CD14-positive monocyte (primary cell): ENCODE data around the gene SLC35F3. TPM values are rescaled to one million over a fixed set of nuclear protein-coding genes. Genes with fewer than 3 reads are reported as not detected.

Source experiments
- DNase-seq, 3 donors: peaks; one replicate each; pipeline ENCODE4 v3.0.0-alpha.2; 2011 to 2022
- H2AFZ ChIP-seq: 2 replicates; pipeline ENCODE4 v1.6.0; 2012; ENCODE audit warnings: mild to moderate bottlenecking, low read depth, low read length, inconsistent platforms; ENCODE audit not compliant: insufficient read depth, poor library complexity, severe bottlenecking
- H3K27ac ChIP-seq, 2 donors: 1 replicate in 1 of 2; 2 replicates in 1 of 2; pipeline ENCODE4 v1.5.1; 2012 to 2013; ENCODE audit warnings: low read length in 2 of 2, control low read depth in 1 of 2, inconsistent platforms in 1 of 2, low read depth in 1 of 2, mild to moderate bottlenecking in 1 of 2
- H3K27me3 ChIP-seq, 2 donors: one replicate each; pipeline versions ENCODE4 v1.6.0 to v1.6.1; 2011 to 2013; ENCODE audit warnings: low read length in 2 of 2; ENCODE audit not compliant: control insufficient read depth in 2 of 2, insufficient read depth in 2 of 2
- H3K36me3 ChIP-seq, 2 donors: replicated peaks in 1 of 2; 1 replicate in 1 of 2; 2 replicates in 1 of 2; pipeline versions ENCODE4 v1.5.1 to v1.6.1; 2012 to 2013; ENCODE audit warnings: low read length in 2 of 2, control low read depth in 1 of 2, inconsistent platforms in 1 of 2, mild to moderate bottlenecking in 1 of 2; ENCODE audit not compliant: insufficient read depth in 2 of 2, control insufficient read depth in 1 of 2
- H3K4me1 ChIP-seq, 2 donors: 1 replicate in 1 of 2; 2 replicates in 1 of 2; pipeline versions ENCODE4 v1.5.1 to v1.6.1; 2012 to 2013; ENCODE audit warnings: low read length in 2 of 2, control low read depth in 1 of 2, inconsistent platforms in 1 of 2, mild to moderate bottlenecking in 1 of 2, moderate library complexity in 1 of 2; ENCODE audit not compliant: insufficient read depth in 2 of 2, control insufficient read depth in 1 of 2
- H3K4me2 ChIP-seq: replicated peaks from 2 replicates; pipeline ENCODE3; 2012; ENCODE audit warnings: low read length, moderate library complexity, mild to moderate bottlenecking; ENCODE audit not compliant: poor library complexity, severe bottlenecking; ENCODE audit errors: extremely low read depth
- H3K4me3 ChIP-seq, 3 experiments: fragments of 200-600 bp in 1 of 3; sonication (generic) in 1 of 3; replicated peaks in 1 of 3; 1 replicate in 2 of 3; 2 replicates in 1 of 3; pipeline ENCODE4 v1.5.1; 2011 to 2013; ENCODE audit warnings: low read length in 3 of 3, mild to moderate bottlenecking in 3 of 3, control low read depth in 2 of 3, low read depth in 2 of 3, inconsistent platforms in 1 of 3, moderate library complexity in 1 of 3
- H3K79me2 ChIP-seq: 2 replicates; pipeline ENCODE4 v1.6.0; 2012; ENCODE audit warnings: mild to moderate bottlenecking, control low read depth, inconsistent platforms, low read length, moderate library complexity; ENCODE audit not compliant: insufficient read depth
- H3K9ac ChIP-seq: 2 replicates; pipeline ENCODE4 v1.6.0; 2017; ENCODE audit warnings: low read length, mild to moderate bottlenecking; ENCODE audit not compliant: insufficient read depth, poor library complexity, severe bottlenecking
- H3K9me3 ChIP-seq, 2 donors: replicated peaks in 1 of 2; 1 replicate in 1 of 2; 2 replicates in 1 of 2; pipeline versions ENCODE4 v1.5.1 to v1.6.1; 2012 to 2013; ENCODE audit warnings: low read length in 2 of 2, control low read depth in 1 of 2; ENCODE audit not compliant: control insufficient read depth in 1 of 2, insufficient read depth in 1 of 2
- H4K20me1 ChIP-seq: 2 replicates; pipeline ENCODE4 v1.6.0; 2012; ENCODE audit warnings: mild to moderate bottlenecking, low read length, control low read depth, moderate library complexity; ENCODE audit not compliant: insufficient read depth
- H3K27ac Mint-ChIP-seq, 7 donors: one replicate each; pipeline ENCODE4 v1.8.0; 2020; ENCODE audit warnings: mild to moderate bottlenecking in 7 of 7, mixed read lengths in 7 of 7, moderate library complexity in 6 of 7, inconsistent platforms in 2 of 7
- H3K27me3 Mint-ChIP-seq, 3 donors: one replicate each; pipeline ENCODE4 v1.8.0; 2021 to 2022; ENCODE audit warnings: low read depth in 3 of 3, mild to moderate bottlenecking in 3 of 3, mixed read lengths in 3 of 3, moderate library complexity in 3 of 3, inconsistent platforms in 1 of 3
- H3K36me3 Mint-ChIP-seq, 2 donors: one replicate each; pipeline ENCODE4 v1.8.0; 2020; ENCODE audit warnings: mixed read lengths in 2 of 2, inconsistent platforms in 1 of 2, mild to moderate bottlenecking in 1 of 2
- H3K4me1 Mint-ChIP-seq: one replicate; pipeline ENCODE4 v1.8.0; 2020; ENCODE audit warnings: mild to moderate bottlenecking, mixed read lengths
- H3K4me3 Mint-ChIP-seq, 2 donors: one replicate each; pipeline ENCODE4 v1.8.0; 2020; ENCODE audit warnings: mild to moderate bottlenecking in 2 of 2, mixed read lengths in 2 of 2, moderate library complexity in 1 of 2
- H3K9me3 Mint-ChIP-seq, 7 donors: one replicate each; pipeline ENCODE4 v1.8.0; 2020 to 2022; ENCODE audit warnings: mixed read lengths in 7 of 7, mild to moderate bottlenecking in 6 of 7, moderate library complexity in 6 of 7, inconsistent platforms in 2 of 7
- WGBS: methylation state at CpG from one replicate; pipeline ENCODE4 v1.1.5; 2013; ENCODE audit warnings: missing lambda C conversion rate; ENCODE audit not compliant: insufficient coverage; 5-methylcytosine and 5-hydroxymethylcytosine counted together
- intact Hi-C, 2 donors: fragments of 100-400 bp; cut with micrococcal nuclease; formaldehyde crosslinking; loops; one replicate each; pipeline versions ENCODE4 v1.15.0 to v1.15.1; 2023
- polyA plus RNA-seq, 3 donors: library from polyadenylated mRNA; depleted of rRNA in 1 of 3; unstranded in 2 of 3; stranded (reverse) in 1 of 3; fragments of 300-500 nt in 2 of 3; fragments of >200 nt in 1 of 3; fragmentation: Illumina TruSeq in 2 of 3; gene quantifications; 1 replicate in 2 of 3; 2 replicates in 1 of 3; pipeline ENCODE4 v1.2.3, GENCODE V29; 2012 to 2021
- TF ChIP-seq, protein P1 (sequence below): fragments of 200-600 bp; IDR thresholded peaks from one replicate; pipeline ENCODE4 v1.8.0; 2022; ENCODE audit warnings: antibody characterized with exemption, mild to moderate bottlenecking

The SLC35F3 gene
- polyA plus RNA-seq, 3 donors = 0.17 to 0.78 TPM; not detected in 1

DNA sequence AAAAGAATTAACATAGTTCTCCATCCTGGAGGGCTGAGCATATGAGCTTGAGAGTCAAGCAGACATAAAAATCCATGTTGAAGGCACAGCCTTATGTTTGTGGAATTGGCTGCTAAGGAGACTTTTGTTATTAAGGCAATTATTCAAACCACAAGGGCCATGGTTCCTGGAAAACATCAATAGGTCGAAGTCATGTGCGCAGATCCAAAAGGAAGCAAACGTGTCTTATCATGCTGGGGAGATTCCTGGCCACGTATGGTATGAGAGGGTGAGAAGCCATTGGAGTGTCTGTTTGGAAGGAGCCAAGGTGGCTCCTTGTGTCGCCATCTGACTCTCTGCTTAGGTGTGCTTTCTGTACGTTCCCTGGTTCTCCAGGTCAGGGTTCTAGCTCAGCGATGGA, 406.9 kb downstream of the SLC35F3 start:
- no peaks in the 10 kb centered on the region for H3K36me3 ChIP-seq
- TF ChIP-seq, protein P1, sequence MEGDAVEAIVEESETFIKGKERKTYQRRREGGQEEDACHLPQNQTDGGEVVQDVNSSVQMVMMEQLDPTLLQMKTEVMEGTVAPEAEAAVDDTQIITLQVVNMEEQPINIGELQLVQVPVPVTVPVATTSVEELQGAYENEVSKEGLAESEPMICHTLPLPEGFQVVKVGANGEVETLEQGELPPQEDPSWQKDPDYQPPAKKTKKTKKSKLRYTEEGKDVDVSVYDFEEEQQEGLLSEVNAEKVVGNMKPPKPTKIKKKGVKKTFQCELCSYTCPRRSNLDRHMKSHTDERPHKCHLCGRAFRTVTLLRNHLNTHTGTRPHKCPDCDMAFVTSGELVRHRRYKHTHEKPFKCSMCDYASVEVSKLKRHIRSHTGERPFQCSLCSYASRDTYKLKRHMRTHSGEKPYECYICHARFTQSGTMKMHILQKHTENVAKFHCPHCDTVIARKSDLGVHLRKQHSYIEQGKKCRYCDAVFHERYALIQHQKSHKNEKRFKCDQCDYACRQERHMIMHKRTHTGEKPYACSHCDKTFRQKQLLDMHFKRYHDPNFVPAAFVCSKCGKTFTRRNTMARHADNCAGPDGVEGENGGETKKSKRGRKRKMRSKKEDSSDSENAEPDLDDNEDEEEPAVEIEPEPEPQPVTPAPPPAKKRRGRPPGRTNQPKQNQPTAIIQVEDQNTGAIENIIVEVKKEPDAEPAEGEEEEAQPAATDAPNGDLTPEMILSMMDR = no peak
- Mint-ChIP-seq H3K27me3 (peaks cover 0 to 4% (median 3%) of the 10 kb centered on the region in 3 donors), H3K9me3 (no peaks in the 10 kb centered on the region), H3K4me1 (peaks cover 11% of the 10 kb centered on the region), H3K27ac (no peak overlapping the region), H3K4me3 (no peak overlapping the region), H3K36me3 (no peaks in the 10 kb centered on the region)
- H4K20me1 ChIP-seq = no peaks in the 10 kb centered on the region
- H3K9ac ChIP-seq = no peak overlapping the region
- H3K27ac ChIP-seq = no peak overlapping the region
- H3K4me1 ChIP-seq = peaks cover 9 to 32% of the 10 kb centered on the region in 2 donors
- no peak overlapping the region for H3K4me3 ChIP-seq
- H3K9me3 ChIP-seq = no peaks in the 10 kb centered on the region
- H3K27me3 ChIP-seq = no peaks in the 10 kb centered on the region
- no peak overlapping the region for H2AFZ ChIP-seq
- no peak overlapping the region for H3K4me2 ChIP-seq
- intact Hi-C loops = loop anchor here in 1 of 2 donors (10.0 kb wide), 1 partner anchor 157 kb away; no protein-coding TSS in a partner anchor
- no peaks in the 10 kb centered on the region for H3K79me2 ChIP-seq
- DNase-seq = no peak
- 88% methylated on average over 5 of the region's 7 CpGs for WGBS

DNA sequence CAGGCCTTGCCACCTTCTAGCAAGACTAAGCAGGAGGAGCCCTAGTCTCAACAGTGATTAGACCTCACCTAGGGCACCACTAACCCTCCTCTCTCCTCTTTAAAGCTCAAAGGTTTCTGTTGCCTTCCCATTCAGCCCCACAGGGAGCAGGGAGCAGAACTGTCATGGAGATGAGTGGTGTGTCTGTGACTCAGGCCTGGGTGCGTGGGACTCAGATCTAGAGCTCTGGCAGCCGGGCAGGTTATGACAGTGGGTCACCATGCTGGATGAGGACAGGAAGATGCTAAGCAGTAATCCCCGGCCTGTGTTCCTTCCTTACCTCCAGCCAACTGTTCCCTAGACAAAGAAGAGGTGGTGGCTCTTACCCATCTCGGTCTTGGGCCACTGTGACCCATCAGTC, 408.7 kb downstream of the SLC35F3 start:
- WGBS = 88% methylated on average over 3 of the region's 4 CpGs
- intact Hi-C loops = loop anchor here in 1 of 2 donors (10.0 kb wide), 1 partner anchor 158 kb away; no protein-coding TSS in a partner anchor
- H3K27ac Mint-ChIP-seq = no peak overlapping the region

More for the DNA sequence above, 408.7 kb downstream of the SLC35F3 start:
- Histone ChIP-seq H3K9me3 (no peaks in the 10 kb centered on the region), H3K27ac (no peak overlapping the region), H3K4me1 (peaks cover 9 to 32% of the 10 kb centered on the region in 2 donors), H4K20me1 (no peaks in the 10 kb centered on the region), H3K79me2 (no peaks in the 10 kb centered on the region), H2AFZ (no peak overlapping the region), H3K4me3 (no peak overlapping the region), H3K4me2 (no peak overlapping the region), H3K36me3 (no peaks in the 10 kb centered on the region), H3K27me3 (no peaks in the 10 kb centered on the region), H3K9ac (no peak overlapping the region)
- TF ChIP-seq, protein P1 = no peak
- Mint-ChIP-seq H3K4me3 (no peak overlapping the region), H3K9me3 (no peaks in the 10 kb centered on the region), H3K27me3 (peaks cover 1 to 7% (median 6%) of the 10 kb centered on the region in 3 donors), H3K4me1 (peaks cover 11% of the 10 kb centered on the region), H3K36me3 (no peaks in the 10 kb centered on the region)
- DNase-seq = no peak
